ENCODE measurements around the gene DMBX1.

DMBX1 gene

GRCh38 chr1:46494910-46495309, 5.3 kb downstream of the DMBX1 start:
- TF ChIP-seq CTCF (IDR thresholded peaks at IDR 0.05; ENCODE audit: low read length, missing control alignments): no peak
- no peak overlapping the region for H3K4me3 ChIP-seq (replicated peaks; ENCODE audit: low read depth, low read length)
- DNase-seq (ENCODE audit: low read depth): no peak

GRCh38 chr1:46495778-46496177, 6.1 kb downstream of the DMBX1 start:
- DNase-seq (ENCODE audit: low read depth): no peak
- TF ChIP-seq CTCF (IDR thresholded peaks at IDR 0.05; ENCODE audit: low read length, missing control alignments): no peak
- no peak overlapping the region for H3K4me3 ChIP-seq (replicated peaks; ENCODE audit: low read depth, low read length)

GRCh38 chr1:46496505-46496904, 6.9 kb downstream of the DMBX1 start:
- no peak overlapping the region for H3K4me3 ChIP-seq (replicated peaks; ENCODE audit: low read depth, low read length)
- no peak for DNase-seq (ENCODE audit: low read depth)
- TF ChIP-seq CTCF (IDR thresholded peaks at IDR 0.05; ENCODE audit: low read length, missing control alignments): no peak

- TF ChIP-seq CTCF (IDR thresholded peaks at IDR 0.05; ENCODE audit: low read length, missing control alignments): no peak
- DNase-seq (ENCODE audit: low read depth): no peak
Measured at GRCh38 chr1:46497020-46497419, 7.4 kb downstream of the DMBX1 start.

GRCh38 chr1:46497665-46498064, 8.0 kb downstream of the DMBX1 start:
- no peak for DNase-seq (ENCODE audit: low read depth)
- no peak for TF ChIP-seq CTCF (IDR thresholded peaks at IDR 0.05; ENCODE audit: low read length, missing control alignments)
- no peak overlapping the region for H3K4me3 ChIP-seq (replicated peaks; ENCODE audit: low read depth, low read length)

More at GRCh38 chr1:46497020-46497419, 7.4 kb downstream of the DMBX1 start:
- no peak overlapping the region for H3K4me3 ChIP-seq (replicated peaks; ENCODE audit: low read depth, low read length)

- H3K4me3 ChIP-seq (replicated peaks; ENCODE audit: low read depth, low read length): no peak overlapping the region
- TF ChIP-seq CTCF (IDR thresholded peaks at IDR 0.05; ENCODE audit: low read length, missing control alignments): no peak
- no peak for DNase-seq (ENCODE audit: low read depth)
Measured at GRCh38 chr1:46501528-46501927, 11.9 kb downstream of the DMBX1 start.

GRCh38 chr1:46503421-46503820, 13.8 kb downstream of the DMBX1 start:
- TF ChIP-seq CTCF (IDR thresholded peaks at IDR 0.05; ENCODE audit: low read length, missing control alignments): no peak
- DNase-seq (ENCODE audit: low read depth): no peak
- no peak overlapping the region for H3K4me3 ChIP-seq (replicated peaks; ENCODE audit: low read depth, low read length)

Measured in fibroblast of pulmonary artery (primary cell).